ENCODE data around the gene TDRD1. TPM values are rescaled to one million over a fixed set of nuclear protein-coding genes. Genes with fewer than 3 reads are reported as not detected.
"Not testable (repeated sequence)": the region's sequence is repeated elsewhere in the genome, so short reads cannot be mapped to it uniquely, and the experiment has no call there.

The TDRD1 gene, protein sequence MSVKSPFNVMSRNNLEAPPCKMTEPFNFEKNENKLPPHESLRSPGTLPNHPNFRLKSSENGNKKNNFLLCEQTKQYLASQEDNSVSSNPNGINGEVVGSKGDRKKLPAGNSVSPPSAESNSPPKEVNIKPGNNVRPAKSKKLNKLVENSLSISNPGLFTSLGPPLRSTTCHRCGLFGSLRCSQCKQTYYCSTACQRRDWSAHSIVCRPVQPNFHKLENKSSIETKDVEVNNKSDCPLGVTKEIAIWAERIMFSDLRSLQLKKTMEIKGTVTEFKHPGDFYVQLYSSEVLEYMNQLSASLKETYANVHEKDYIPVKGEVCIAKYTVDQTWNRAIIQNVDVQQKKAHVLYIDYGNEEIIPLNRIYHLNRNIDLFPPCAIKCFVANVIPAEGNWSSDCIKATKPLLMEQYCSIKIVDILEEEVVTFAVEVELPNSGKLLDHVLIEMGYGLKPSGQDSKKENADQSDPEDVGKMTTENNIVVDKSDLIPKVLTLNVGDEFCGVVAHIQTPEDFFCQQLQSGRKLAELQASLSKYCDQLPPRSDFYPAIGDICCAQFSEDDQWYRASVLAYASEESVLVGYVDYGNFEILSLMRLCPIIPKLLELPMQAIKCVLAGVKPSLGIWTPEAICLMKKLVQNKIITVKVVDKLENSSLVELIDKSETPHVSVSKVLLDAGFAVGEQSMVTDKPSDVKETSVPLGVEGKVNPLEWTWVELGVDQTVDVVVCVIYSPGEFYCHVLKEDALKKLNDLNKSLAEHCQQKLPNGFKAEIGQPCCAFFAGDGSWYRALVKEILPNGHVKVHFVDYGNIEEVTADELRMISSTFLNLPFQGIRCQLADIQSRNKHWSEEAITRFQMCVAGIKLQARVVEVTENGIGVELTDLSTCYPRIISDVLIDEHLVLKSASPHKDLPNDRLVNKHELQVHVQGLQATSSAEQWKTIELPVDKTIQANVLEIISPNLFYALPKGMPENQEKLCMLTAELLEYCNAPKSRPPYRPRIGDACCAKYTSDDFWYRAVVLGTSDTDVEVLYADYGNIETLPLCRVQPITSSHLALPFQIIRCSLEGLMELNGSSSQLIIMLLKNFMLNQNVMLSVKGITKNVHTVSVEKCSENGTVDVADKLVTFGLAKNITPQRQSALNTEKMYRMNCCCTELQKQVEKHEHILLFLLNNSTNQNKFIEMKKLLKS
- total RNA-seq (2014; rRNA removed; shearing (Covaris generic)) = not detected in 2 replicates

DNA sequence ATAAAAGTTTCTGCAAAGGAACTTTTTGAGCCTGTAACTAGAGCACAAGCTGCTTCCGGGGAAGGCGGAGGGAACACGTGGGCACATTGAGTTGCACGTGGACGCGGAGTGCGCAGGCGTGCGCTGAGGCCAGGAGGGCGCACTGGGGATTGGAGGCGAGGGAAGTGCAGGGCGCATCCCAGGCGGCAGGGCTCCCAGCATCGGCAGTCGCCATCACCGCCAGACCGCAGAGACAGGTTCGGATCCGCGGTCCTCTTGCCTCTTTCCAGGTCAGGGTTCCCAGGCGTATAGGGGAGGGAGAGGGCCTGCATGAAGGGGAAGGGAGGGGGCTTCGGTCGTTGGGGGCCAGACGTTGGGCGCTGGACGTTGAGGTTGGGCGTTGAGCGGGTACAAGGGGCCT lies at the start of gene TDRD1:
TSS of gene TDRD1 (plus strand) at position 206 of the 400 bp plus-strand sequence. CDS start 8,479 bp downstream, outside the sequence.
- DNase-seq (ENCODE audit: low spot score) = no peak

DNA sequence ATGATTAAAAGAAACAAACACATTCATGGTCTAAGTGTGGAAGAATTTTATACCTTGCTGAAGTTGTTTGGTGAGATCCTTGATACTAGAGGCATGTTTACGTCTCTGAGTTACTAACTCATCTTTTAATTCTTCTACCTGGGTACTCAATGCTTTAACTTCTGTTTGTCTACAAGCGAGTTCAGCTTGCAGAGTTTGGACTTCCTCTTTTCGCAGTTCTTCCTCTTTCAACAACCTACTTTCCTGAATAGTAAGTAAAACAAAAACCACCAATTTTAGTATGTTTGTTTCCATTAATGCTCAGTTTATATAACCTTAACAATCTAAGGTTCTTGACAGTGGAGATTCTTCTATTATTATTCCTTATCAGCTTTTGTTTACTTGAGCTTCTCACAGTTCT lies 48.1 kb upstream of the TDRD1 start:
- no peak for DNase-seq (ENCODE audit: low spot score)

DNA sequence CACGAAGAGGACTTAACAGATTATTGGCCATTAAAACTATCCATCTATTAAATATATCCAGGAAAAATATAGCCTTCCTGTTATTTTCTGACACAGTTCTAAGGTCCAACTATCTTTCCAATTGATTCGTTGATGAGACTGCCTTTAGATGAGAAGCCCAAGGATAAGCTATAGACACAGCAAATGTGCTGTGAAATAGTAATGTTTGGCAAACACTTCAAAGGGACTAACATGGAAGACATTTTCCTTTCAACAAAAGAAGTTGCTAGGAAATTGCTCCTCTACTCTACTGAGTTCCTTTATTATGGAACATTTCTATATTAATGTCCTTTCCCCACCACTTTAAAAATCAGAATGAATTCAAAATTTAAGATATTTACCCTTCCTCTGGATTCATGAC lies 43.7 kb upstream of the TDRD1 start:
- no peak for DNase-seq (ENCODE audit: low spot score)

DNA sequence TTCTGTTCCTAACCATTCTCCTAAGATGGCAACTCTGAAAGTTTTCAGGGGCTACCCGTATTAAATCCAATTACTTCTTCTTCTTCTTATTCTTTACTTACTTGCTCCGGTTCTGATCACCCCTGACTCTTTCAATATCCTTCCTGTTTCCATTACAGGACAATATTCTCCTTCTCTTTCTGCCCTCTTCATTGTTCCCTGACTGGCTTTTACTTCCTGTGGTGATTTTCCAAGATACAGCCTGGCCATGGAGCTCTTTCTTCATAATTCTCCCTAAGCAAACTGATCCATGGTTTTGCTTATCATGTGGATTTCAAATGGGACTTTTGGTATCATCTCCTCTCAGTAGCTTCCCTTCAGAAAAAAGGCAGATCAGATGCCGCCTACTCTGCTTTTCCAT lies 40.6 kb upstream of the TDRD1 start:
- DNase-seq (ENCODE audit: low spot score) = no peak

DNA sequence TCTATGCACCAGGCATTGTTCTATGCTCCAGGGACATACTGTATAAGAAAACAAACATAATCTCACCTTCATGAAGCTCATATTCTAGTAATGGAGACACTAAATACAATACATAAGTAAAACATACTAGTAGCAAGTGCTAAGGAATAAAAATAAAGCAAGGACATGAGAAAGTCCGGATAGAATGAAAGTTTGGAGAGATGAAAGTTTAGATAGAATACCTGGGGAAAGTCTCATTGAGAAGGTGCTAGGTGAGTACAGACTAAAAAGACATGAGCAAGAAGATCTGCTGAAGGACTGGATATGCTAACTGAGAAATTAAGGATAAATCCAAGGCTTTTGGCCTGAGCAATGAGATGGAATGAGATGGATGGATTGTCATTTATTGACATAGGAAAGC lies 39.1 kb upstream of the TDRD1 start:
- no peak for DNase-seq (ENCODE audit: low spot score)

DNA sequence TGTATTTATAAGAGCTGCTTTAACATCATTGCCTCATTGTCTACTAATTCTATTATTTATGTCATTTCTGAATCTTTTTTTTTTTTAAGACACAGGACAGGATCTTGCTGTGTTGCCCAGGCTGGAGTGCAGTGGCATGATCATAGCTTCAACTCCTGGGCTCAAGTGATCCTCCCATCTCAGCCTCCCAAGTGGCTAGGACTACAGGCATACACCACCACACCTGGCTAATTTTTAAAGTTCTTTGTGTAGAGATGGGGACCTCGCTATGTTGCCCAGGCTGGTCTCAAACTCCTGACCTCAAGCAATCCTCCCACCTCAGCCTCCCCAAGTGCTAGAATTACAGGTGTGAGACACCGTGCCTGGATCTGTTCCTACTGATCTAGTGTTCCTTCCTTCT lies 38.3 kb upstream of the TDRD1 start:
- not testable (repeated sequence) for DNase-seq (ENCODE audit: low spot score)

DNA sequence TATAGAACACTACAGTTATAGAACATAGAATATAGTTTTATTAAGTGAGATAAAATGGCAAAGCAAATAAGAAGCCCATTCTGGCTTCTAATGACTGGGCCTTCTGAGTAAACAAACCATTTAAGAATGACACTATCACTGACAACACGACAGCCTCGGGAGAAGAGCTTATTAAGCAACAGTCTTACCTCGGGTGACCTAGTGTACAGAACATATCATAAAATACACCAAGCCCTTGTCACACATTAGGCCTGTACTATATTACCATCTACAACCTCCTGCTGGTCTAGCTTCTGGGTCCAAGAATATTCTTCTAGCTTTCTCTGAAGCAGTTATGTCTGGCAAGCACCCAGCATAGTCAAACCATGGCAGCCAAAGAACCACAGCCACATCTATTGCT lies 37.1 kb upstream of the TDRD1 start:
- no peak for DNase-seq (ENCODE audit: low spot score)

DNA sequence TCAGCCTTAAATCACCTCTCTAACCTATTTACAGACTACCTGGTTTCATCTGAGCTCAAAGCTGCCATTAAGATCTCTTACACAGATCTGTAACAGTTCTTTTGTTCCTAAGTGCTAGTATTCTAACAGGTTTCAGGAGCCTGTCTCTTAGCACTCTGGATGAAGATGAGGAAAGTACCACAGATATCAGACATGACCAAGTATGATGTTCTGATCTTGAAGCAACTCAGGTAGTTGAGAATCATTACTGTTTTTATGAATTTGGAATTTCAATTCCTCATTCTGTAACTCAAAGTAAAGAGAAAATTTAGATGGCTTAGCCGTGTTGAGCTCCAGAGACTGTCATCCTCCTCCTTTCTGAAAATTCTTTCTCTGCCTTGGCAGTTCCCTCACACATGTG lies 36.0 kb upstream of the TDRD1 start:
- no peak for DNase-seq (ENCODE audit: low spot score)

DNA sequence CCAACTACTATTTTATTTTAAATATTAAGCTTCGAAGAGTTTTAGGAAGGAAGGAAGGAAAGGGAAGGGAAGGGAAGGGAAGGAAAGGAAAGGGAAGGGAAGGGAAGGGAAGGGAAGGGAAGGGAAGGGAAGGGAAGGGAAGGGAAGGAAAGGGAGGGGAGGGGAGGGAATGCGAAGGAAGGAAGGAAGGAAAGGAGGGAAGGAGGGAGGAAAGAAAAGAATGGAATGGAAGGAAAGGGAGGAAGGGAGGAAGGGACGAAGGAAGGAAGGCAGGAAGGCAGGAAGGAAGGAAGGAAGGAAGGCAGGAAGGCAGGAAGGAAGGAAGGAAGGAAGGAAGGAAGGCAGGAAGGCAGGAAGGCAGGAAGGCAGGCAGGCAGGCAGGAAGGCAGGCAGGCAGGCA lies 29.7 kb upstream of the TDRD1 start:
- DNase-seq (ENCODE audit: low spot score) = not testable (repeated sequence)

DNA sequence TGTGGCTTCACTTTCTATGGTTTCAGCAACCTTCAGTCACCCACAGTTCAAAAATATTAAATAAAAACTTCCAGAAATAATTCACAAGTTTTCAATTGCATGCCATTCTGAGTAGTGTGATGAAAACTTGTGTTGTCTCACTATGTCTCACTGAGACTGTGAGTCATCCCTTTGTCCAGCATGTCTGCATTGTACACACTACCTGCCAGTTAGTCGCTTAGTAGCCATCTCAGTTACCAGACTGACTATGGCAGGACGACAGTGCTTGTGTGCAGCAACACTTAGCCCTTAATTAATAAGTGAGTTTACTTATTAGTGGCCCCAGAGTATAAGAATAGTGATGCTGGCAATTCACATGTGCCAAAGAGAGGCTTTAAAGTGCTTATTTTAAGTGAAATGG lies 27.7 kb upstream of the TDRD1 start:
- DNase-seq (ENCODE audit: low spot score) = peak; percentile 44

DNA sequence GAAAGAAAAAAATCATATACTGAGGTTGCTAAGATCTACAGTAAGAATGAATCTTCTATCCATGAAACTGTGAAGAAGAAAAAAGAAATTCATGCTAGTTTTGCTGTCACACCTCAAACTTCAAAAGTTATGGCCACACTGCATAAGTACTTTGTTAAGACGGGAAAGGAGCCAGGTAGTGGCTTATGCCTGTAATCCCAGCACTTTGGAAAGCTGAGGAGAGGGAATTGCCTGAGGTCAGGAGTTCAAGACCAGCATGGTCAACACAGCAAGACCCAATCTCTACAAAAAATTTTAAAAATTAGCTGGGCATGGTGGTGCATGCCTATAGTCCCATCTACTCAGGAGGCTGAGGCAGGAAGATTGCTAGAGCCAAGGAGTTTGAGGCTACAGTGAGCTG lies 27.3 kb upstream of the TDRD1 start:
- no peak for DNase-seq (ENCODE audit: low spot score)

DNA sequence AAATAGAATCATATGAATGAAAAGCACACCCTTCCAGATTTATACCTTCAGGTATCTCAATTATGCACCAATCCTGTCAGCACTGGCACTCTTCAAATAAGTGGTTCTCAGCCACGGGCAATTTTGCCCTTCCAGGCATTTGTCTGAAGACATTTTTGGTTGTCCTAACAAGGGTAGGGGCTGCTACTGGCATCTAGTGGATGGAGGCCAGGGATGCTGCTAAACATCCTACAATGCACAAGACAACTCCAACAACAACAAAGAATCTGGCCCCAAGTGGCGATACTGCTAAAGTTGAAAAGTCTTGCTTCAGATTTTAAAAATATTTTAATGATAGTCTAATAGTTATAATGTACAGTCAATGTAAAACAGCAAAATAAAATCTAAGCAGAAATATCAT lies 21.2 kb upstream of the TDRD1 start:
- no peak for DNase-seq (ENCODE audit: low spot score)

DNA sequence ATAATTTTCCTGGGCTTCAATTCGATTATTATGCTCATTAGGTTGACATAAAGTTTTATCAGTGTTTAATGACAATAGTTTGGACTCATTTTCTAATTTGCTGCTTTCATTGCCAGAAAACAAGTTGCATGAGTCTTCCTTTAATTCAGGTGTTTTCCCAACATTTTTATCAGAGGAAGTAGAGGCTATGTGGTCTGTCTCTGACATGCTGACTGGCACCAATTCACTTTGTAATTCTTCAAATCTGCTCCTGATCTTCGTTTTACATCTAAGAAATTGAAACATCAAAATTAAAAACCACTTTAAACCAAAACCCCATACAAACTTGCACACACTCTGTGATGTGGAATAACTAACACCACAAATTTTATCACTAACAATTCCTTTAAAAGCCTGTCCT lies 16.1 kb upstream of the TDRD1 start:
- no peak for DNase-seq (ENCODE audit: low spot score)

DNA sequence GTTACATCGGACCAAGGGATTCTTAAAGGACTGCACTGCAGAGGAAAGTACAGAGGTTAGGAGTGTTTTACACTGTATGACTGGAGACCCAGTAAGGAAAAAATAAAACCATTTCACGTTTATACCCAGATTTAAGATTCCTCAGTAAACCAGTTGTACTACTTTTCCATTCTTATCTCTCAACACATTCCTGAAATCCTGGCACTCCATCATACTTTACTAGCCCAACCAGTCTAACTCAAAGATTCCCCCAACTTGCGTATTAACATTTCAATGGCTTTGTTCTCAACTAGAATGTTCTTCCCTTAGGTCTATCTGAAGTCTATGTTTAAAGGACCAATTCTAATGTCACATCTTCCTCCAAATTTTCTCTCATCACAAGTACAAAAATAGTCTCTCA lies 13.1 kb upstream of the TDRD1 start:
- DNase-seq (ENCODE audit: low spot score) = no peak

DNA sequence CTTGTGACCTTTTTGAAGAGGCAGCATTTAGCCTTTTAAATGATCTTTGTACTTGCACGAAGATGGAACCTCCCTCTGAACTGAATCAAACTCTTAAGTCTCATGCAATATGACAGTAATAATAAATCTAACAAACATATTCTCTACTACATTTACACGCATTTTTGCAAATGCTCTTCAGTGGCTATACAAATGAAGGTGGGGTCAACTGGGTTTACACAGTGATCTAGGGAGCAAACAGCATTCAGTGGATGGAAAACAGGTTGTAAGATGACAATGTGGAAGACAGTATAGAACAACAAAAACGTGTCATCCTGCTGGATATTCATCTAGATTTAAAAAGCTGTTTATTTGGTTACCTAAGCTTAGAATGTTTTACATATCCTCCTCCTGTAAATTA lies 12.7 kb upstream of the TDRD1 start:
- no peak for DNase-seq (ENCODE audit: low spot score)

DNA sequence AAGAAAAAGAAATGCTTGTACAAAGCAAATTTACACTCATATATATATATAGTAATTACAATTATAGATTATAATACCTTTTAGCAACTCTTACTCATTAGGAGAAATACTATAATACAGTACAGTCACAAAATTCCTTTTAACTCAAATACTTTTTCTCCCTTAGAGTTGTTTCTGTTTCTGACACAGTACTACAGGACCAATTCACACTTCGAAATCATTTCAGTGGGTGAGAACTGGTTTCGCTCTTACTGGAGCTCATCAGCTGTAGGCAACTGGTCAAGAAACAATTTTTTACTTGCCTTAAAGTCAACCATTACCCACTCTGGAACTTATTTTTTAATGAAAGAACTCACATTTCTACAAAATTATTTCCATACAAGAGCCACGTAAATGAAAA lies 11.2 kb upstream of the TDRD1 start:
- DNase-seq (ENCODE audit: low spot score) = no peak

DNA sequence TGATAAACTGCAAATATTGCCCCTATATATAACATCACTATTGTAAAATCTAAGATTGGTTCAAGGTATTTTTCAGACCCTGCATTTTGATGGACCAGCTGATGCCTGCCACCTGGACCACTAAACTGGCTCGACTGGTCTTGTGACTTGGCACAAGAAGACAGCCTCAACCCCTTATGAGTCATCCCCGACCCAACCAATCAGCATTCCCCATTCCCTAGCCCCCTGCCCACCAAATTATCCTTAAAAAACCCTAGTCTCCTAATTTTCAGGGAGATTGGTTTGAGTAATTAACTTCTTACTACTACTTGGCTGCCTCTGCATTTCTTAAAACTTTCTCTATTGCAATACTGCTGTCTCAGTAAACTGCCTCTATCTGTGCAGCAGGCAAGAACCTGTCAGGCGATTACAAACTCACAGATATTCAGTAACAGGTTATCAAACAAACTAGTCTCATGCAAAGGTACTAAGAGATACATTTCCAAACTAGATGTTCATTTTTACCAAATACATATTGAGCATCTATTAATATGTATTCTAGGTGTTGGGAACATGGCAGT lies 10.6 kb upstream of the TDRD1 start:
- no peak for DNase-seq (ENCODE audit: low spot score)

DNA sequence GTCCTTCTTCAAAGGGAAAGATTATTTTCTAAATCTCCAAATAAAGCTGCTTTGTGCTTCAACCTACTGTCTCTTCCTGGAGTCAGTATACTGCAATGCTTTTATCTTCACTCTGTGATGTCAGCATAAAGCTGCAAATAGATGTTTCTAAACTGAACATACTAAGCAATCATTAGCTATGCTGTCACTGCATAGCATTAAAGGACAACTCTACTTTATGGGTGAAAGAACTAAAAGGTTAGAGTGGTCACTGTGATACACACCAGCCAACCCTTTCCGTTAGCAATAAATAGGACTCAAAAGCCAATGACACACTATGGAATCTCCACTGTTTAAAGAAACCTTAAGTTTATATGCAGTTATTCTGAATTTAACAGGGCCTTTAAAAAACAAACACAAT lies 6.9 kb upstream of the TDRD1 start:
- no peak for DNase-seq (ENCODE audit: low spot score)

DNA sequence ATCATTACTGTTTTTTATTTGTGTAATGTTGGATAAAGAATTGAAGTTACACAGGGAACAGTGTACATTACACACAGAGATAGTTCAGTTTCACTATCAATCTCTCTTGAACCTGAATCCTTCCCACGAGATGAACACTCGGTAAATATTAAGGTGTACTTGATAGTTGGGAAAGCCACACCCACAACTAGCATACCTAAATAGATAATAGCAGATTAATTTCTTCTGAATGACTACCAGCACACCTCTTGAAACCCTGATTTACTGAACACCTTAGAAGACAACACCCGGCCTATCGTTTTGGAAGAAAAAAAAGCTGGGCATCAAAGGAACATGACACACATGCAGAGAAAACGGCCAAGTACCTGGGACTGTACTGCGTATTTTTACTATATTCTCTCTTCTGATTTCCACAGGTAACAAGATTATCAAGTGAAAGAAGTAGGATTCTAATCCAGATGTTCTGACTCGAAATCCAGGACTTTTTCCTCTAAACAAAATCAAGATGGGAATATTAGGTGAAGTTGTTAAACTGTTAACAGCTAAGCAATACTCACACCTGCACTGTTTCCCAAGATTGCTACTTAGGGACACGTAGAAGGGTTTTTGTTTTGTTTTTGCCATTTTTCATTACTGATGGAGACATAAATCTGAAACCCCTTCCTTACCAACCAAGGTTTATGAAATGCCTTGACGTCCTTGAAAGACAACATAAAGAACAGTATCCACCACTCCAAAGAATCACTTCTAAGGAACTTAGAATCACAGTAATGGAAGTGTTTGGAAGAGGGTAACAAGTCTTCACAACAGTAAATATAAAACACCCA lies 6.2 kb upstream of the TDRD1 start:
- DNase-seq (ENCODE audit: low spot score) = no peak

DNA sequence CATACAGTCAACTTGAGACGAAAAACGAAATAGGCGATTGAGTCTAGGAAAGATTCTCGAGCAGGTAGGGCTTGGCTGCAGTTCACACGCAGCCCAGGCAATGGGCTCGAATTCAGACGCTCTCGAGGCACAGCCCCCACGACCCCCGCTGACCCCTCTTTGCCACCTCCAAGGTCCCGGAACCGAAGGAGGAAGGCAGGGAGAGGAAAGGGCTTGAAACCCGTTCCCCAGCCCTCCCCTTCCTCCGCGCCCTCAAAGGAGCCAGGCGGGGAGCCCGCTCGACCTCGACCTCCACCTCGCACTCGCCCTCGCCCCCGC lies 5.6 kb upstream of the TDRD1 start:
- DNase-seq (ENCODE audit: low spot score) = no peak

Measured in H4 (cell line).